CD14-positive monocyte (primary cell): ENCODE results near the gene SLC25A11. TPM values are rescaled to one million over a fixed set of nuclear protein-coding genes. Genes with fewer than 3 reads are reported as not detected.

Source experiments
- DNase-seq, 3 donors: peaks; one replicate each; pipeline ENCODE4 v3.0.0-alpha.2; 2011 to 2022
- H2AFZ ChIP-seq: 2 replicates; pipeline ENCODE4 v1.6.0; 2012; ENCODE audit warnings: mild to moderate bottlenecking, low read depth, low read length, inconsistent platforms; ENCODE audit not compliant: insufficient read depth, poor library complexity, severe bottlenecking
- H3K27ac ChIP-seq, 2 donors: 1 replicate in 1 of 2; 2 replicates in 1 of 2; pipeline ENCODE4 v1.5.1; 2012 to 2013; ENCODE audit warnings: low read length in 2 of 2, control low read depth in 1 of 2, inconsistent platforms in 1 of 2, low read depth in 1 of 2, mild to moderate bottlenecking in 1 of 2
- H3K27me3 ChIP-seq, 2 donors: one replicate each; pipeline versions ENCODE4 v1.6.0 to v1.6.1; 2011 to 2013; ENCODE audit warnings: low read length in 2 of 2; ENCODE audit not compliant: control insufficient read depth in 2 of 2, insufficient read depth in 2 of 2
- H3K36me3 ChIP-seq, 2 donors: replicated peaks in 1 of 2; 1 replicate in 1 of 2; 2 replicates in 1 of 2; pipeline versions ENCODE4 v1.5.1 to v1.6.1; 2012 to 2013; ENCODE audit warnings: low read length in 2 of 2, control low read depth in 1 of 2, inconsistent platforms in 1 of 2, mild to moderate bottlenecking in 1 of 2; ENCODE audit not compliant: insufficient read depth in 2 of 2, control insufficient read depth in 1 of 2
- H3K4me1 ChIP-seq, 2 donors: 1 replicate in 1 of 2; 2 replicates in 1 of 2; pipeline versions ENCODE4 v1.5.1 to v1.6.1; 2012 to 2013; ENCODE audit warnings: low read length in 2 of 2, control low read depth in 1 of 2, inconsistent platforms in 1 of 2, mild to moderate bottlenecking in 1 of 2, moderate library complexity in 1 of 2; ENCODE audit not compliant: insufficient read depth in 2 of 2, control insufficient read depth in 1 of 2
- H3K4me2 ChIP-seq: replicated peaks from 2 replicates; pipeline ENCODE3; 2012; ENCODE audit warnings: low read length, moderate library complexity, mild to moderate bottlenecking; ENCODE audit not compliant: poor library complexity, severe bottlenecking; ENCODE audit errors: extremely low read depth
- H3K4me3 ChIP-seq, 3 experiments: fragments of 200-600 bp in 1 of 3; sonication (generic) in 1 of 3; replicated peaks in 1 of 3; 1 replicate in 2 of 3; 2 replicates in 1 of 3; pipeline ENCODE4 v1.5.1; 2011 to 2013; ENCODE audit warnings: low read length in 3 of 3, mild to moderate bottlenecking in 3 of 3, control low read depth in 2 of 3, low read depth in 2 of 3, inconsistent platforms in 1 of 3, moderate library complexity in 1 of 3
- H3K79me2 ChIP-seq: 2 replicates; pipeline ENCODE4 v1.6.0; 2012; ENCODE audit warnings: mild to moderate bottlenecking, control low read depth, inconsistent platforms, low read length, moderate library complexity; ENCODE audit not compliant: insufficient read depth
- H3K9ac ChIP-seq: 2 replicates; pipeline ENCODE4 v1.6.0; 2017; ENCODE audit warnings: low read length, mild to moderate bottlenecking; ENCODE audit not compliant: insufficient read depth, poor library complexity, severe bottlenecking
- H3K9me3 ChIP-seq, 2 donors: replicated peaks in 1 of 2; 1 replicate in 1 of 2; 2 replicates in 1 of 2; pipeline versions ENCODE4 v1.5.1 to v1.6.1; 2012 to 2013; ENCODE audit warnings: low read length in 2 of 2, control low read depth in 1 of 2; ENCODE audit not compliant: control insufficient read depth in 1 of 2, insufficient read depth in 1 of 2
- H4K20me1 ChIP-seq: 2 replicates; pipeline ENCODE4 v1.6.0; 2012; ENCODE audit warnings: mild to moderate bottlenecking, low read length, control low read depth, moderate library complexity; ENCODE audit not compliant: insufficient read depth
- H3K27ac Mint-ChIP-seq, 7 donors: one replicate each; pipeline ENCODE4 v1.8.0; 2020; ENCODE audit warnings: mild to moderate bottlenecking in 7 of 7, mixed read lengths in 7 of 7, moderate library complexity in 6 of 7, inconsistent platforms in 2 of 7
- H3K27me3 Mint-ChIP-seq, 3 donors: one replicate each; pipeline ENCODE4 v1.8.0; 2021 to 2022; ENCODE audit warnings: low read depth in 3 of 3, mild to moderate bottlenecking in 3 of 3, mixed read lengths in 3 of 3, moderate library complexity in 3 of 3, inconsistent platforms in 1 of 3
- H3K36me3 Mint-ChIP-seq, 2 donors: one replicate each; pipeline ENCODE4 v1.8.0; 2020; ENCODE audit warnings: mixed read lengths in 2 of 2, inconsistent platforms in 1 of 2, mild to moderate bottlenecking in 1 of 2
- H3K4me1 Mint-ChIP-seq: one replicate; pipeline ENCODE4 v1.8.0; 2020; ENCODE audit warnings: mild to moderate bottlenecking, mixed read lengths
- H3K4me3 Mint-ChIP-seq, 2 donors: one replicate each; pipeline ENCODE4 v1.8.0; 2020; ENCODE audit warnings: mild to moderate bottlenecking in 2 of 2, mixed read lengths in 2 of 2, moderate library complexity in 1 of 2
- H3K9me3 Mint-ChIP-seq, 7 donors: one replicate each; pipeline ENCODE4 v1.8.0; 2020 to 2022; ENCODE audit warnings: mixed read lengths in 7 of 7, mild to moderate bottlenecking in 6 of 7, moderate library complexity in 6 of 7, inconsistent platforms in 2 of 7
- CTCF ChIP-seq: fragments of 200-600 bp; IDR thresholded peaks from one replicate; pipeline ENCODE4 v1.8.0; 2022; ENCODE audit warnings: antibody characterized with exemption, mild to moderate bottlenecking
- WGBS: methylation state at CpG from one replicate; pipeline ENCODE4 v1.1.5; 2013; ENCODE audit warnings: missing lambda C conversion rate; ENCODE audit not compliant: insufficient coverage; 5-methylcytosine and 5-hydroxymethylcytosine counted together
- intact Hi-C, 2 donors: fragments of 100-400 bp; cut with micrococcal nuclease; formaldehyde crosslinking; loops; one replicate each; pipeline versions ENCODE4 v1.15.0 to v1.15.1; 2023
- polyA plus RNA-seq, 3 donors: library from polyadenylated mRNA; depleted of rRNA in 1 of 3; unstranded in 2 of 3; stranded (reverse) in 1 of 3; fragments of 300-500 nt in 2 of 3; fragments of >200 nt in 1 of 3; fragmentation: Illumina TruSeq in 2 of 3; gene quantifications; 1 replicate in 2 of 3; 2 replicates in 1 of 3; pipeline ENCODE4 v1.2.3, GENCODE V29; 2012 to 2021

Gene SLC25A11
- polyA plus RNA-seq, 3 donors = 65.2 to 138 (median 111) TPM

GRCh38 chr17:4951486-4951885, 11.6 kb upstream of the SLC25A11 start:
- peaks cover 4% of the 10 kb centered on the region in 2 donors for H3K36me3 ChIP-seq
- no peak overlapping the region for H3K4me3 Mint-ChIP-seq
- peaks cover 18 to 35% of the 10 kb centered on the region in 2 donors for H3K4me1 ChIP-seq
- H3K9me3 ChIP-seq = no peaks in the 10 kb centered on the region
- TF ChIP-seq CTCF = no peak
- no peak overlapping the region for H3K27ac ChIP-seq
- no peak overlapping the region for H3K4me3 ChIP-seq
- H3K9me3 Mint-ChIP-seq = no peaks in the 10 kb centered on the region
- DNase-seq = no peak
- H3K36me3 Mint-ChIP-seq = peaks cover 4 to 10% of the 10 kb centered on the region in 2 donors
- WGBS = 92% methylated on average over 2 of the region's 3 CpGs
- H3K27ac Mint-ChIP-seq = peak overlapping the region in 4 of 7 donors; percentile 61 to 98 (median 94)
- H3K27me3 Mint-ChIP-seq = peaks cover 2 to 8% (median 3%) of the 10 kb centered on the region in 3 donors
- H3K4me1 Mint-ChIP-seq = peaks cover 22% of the 10 kb centered on the region
- H3K9ac ChIP-seq = no peak overlapping the region
- intact Hi-C loops = loop anchor here in 1 of 2 donors (5.0 kb wide), 1 partner anchor 36 kb away; the partner anchor contains the start of gene CAMTA2
- H3K4me2 ChIP-seq = no peak overlapping the region
- H4K20me1 ChIP-seq = peaks cover 19% of the 10 kb centered on the region
- peaks cover 27% of the 10 kb centered on the region for H3K79me2 ChIP-seq
- H3K27me3 ChIP-seq = no peaks in the 10 kb centered on the region
- H2AFZ ChIP-seq = no peak overlapping the region

- peak within 1 kb of the TSS; percentile 80 for H3K9ac ChIP-seq
- Mint-ChIP-seq H3K4me1 (peaks cover 27% of the 10 kb centered on the region), H3K27me3 (peaks cover 2 to 8% (median 3%) of the 10 kb centered on the region in 3 donors), H3K9me3 (no peaks in the 10 kb centered on the region), H3K36me3 (peaks cover 10 to 16% of the 10 kb centered on the region in 2 donors), H3K27ac (peak within 1 kb of the TSS; percentile 89 to 98 (median 93)), H3K4me3 (peak within 1 kb of the TSS; percentile 80 to 88)
- no peaks in the 10 kb centered on the region for H3K9me3 ChIP-seq
- WGBS = 60% methylated on average over 3 of the region's 7 CpGs
- H3K27me3 ChIP-seq = no peaks in the 10 kb centered on the region
- no peak for TF ChIP-seq CTCF
- peaks cover 34% of the 10 kb centered on the region for H3K79me2 ChIP-seq
- intact Hi-C loops = loop anchor here in 1 of 2 donors (5.0 kb wide), 1 partner anchor 37 kb away; the partner anchor contains the start of gene CAMTA2
- no peak for DNase-seq
- H3K27ac ChIP-seq = peak within 1 kb of the TSS; percentile 94
- H3K36me3 ChIP-seq = peaks cover 11% of the 10 kb centered on the region in 2 donors
- peak within 1 kb of the TSS; percentile 98 for H3K4me2 ChIP-seq
- peak within 1 kb of the TSS; percentile 70 for H2AFZ ChIP-seq
- H3K4me3 ChIP-seq = peak within 1 kb of the TSS; percentile 21 to 94 (median 56)
- H4K20me1 ChIP-seq = peaks cover 26% of the 10 kb centered on the region
- H3K4me1 ChIP-seq = peaks cover 25 to 42% of the 10 kb centered on the region in 2 donors
Measured at GRCh38 chr17:4950746-4951204, 10.9 kb upstream of the SLC25A11 start, which contains the start of gene ENO3. Gene ENO3, plus strand, starts transcription at chr17:4951119. Its CDS starts 711 bp downstream, at chr17:4951830.
